Astrocyte (in vitro differentiated cells and primary cell): ENCODE measurements around the gene LIX1L.

ENCODE experiments used
- EZH2 ChIP-seq: IDR thresholded peaks from 2 replicates; pipeline ENCODE4 v1.6.1; 2012; ENCODE audit warnings: mild to moderate bottlenecking, low read length, inconsistent platforms; ENCODE audit not compliant: insufficient read depth
- TF ChIP-seq, protein P1 (sequence below): IDR thresholded peaks from 2 replicates; pipeline ENCODE4 v1.5.1; 2011; ENCODE audit warnings: low read depth, mild to moderate bottlenecking, inconsistent platforms, low read length, moderate library complexity; ENCODE audit not compliant: insufficient read depth

DNA sequence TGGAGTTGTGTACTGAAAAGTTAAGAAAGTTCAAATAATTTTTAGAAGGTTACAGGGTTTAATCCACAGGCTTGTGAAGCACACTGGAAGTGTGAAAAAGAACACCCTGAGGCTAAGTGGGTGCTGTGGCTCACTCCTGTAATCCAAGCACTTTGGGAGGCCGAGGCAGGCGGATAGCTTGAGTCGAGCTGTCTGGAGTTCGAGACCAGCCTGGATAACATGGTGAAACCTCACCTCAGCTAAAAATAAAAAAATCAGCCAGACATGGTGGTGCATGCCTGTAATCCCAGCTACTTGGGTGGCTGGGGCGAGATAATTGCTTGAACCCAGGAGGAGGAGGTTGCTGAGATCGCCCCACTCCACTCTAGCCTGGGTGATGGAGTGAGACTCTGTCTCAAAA lies 28.7 kb upstream of the LIX1L start:
- TF ChIP-seq, protein P1, sequence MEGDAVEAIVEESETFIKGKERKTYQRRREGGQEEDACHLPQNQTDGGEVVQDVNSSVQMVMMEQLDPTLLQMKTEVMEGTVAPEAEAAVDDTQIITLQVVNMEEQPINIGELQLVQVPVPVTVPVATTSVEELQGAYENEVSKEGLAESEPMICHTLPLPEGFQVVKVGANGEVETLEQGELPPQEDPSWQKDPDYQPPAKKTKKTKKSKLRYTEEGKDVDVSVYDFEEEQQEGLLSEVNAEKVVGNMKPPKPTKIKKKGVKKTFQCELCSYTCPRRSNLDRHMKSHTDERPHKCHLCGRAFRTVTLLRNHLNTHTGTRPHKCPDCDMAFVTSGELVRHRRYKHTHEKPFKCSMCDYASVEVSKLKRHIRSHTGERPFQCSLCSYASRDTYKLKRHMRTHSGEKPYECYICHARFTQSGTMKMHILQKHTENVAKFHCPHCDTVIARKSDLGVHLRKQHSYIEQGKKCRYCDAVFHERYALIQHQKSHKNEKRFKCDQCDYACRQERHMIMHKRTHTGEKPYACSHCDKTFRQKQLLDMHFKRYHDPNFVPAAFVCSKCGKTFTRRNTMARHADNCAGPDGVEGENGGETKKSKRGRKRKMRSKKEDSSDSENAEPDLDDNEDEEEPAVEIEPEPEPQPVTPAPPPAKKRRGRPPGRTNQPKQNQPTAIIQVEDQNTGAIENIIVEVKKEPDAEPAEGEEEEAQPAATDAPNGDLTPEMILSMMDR, result no peak
- TF ChIP-seq EZH2, result no peak
